ENCODE results near the gene RPA1. TPM values are rescaled to one million over a fixed set of nuclear protein-coding genes. Genes with fewer than 3 reads are reported as not detected.

RPA1 gene
- total and polyA plus RNA-seq, 2 of the 8 experiments (the other 6 are each of a cell fraction or from before 2014, with no cell fraction given) = 79.1 to 194 TPM

- TF ChIP-seq CHD7 (IDR thresholded peaks at IDR 0.05; ENCODE audit: insufficient replicate concordance, low read length) (no peak), SUZ12 (IDR thresholded peaks at IDR 0.05; ENCODE audit: low read length) (no peak), GABPA (IDR thresholded peaks at IDR 0.05; ENCODE audit: borderline replicate concordance, insufficient read depth, low read length) (no peak), CTBP2 (IDR thresholded peaks at IDR 0.05; ENCODE audit: borderline replicate concordance, insufficient read depth, insufficient read length, low read length) (no peak), HDAC6 (IDR thresholded peaks at IDR 0.05; ENCODE audit: low read depth, low read length) (no peak), RXRA (IDR thresholded peaks at IDR 0.05; ENCODE audit: insufficient read depth, low read depth, low read length) (no peak), SRF (IDR thresholded peaks at IDR 0.05; ENCODE audit: low read depth, low read length) (no peak), ATF2 (IDR thresholded peaks at IDR 0.05; ENCODE audit: low read length) (no peak), KDM1A (IDR thresholded peaks at IDR 0.05; ENCODE audit: borderline replicate concordance, low read length) (no peak)
These were observed 117.5 kb downstream of the RPA1 start (continued) for GRCh38 chr17:1947229-1947742.

Data from H1 (cell line).